Nucleus accumbens (tissue), 56 donors: ENCODE results near the gene KSR1.

Source experiments
- DNase-seq, 56 donors: peaks; one replicate each; lab custom pipeline; 2025; lab: John Stamatoyannopoulos, UW

Gene KSR1

DNA sequence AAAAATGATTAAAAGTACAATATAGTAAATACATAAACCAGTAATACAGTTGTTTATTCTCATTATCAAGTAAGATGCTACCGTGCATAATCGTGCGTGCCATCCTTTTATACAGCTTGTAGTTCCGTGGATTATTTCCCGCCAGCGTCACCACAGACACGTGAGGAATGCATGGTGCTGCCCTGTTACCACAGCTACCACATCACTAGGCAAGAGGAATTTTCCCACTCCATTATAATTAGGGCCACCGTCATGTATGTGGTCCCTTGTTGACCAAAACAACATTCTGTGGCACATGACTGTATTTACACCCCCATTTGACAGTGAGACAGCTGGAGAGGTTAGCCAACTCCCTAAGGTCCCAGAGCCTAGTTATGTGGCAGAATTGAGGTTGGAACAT, 144.2 kb downstream of the KSR1 start:
- DNase-seq = no peak

DNA sequence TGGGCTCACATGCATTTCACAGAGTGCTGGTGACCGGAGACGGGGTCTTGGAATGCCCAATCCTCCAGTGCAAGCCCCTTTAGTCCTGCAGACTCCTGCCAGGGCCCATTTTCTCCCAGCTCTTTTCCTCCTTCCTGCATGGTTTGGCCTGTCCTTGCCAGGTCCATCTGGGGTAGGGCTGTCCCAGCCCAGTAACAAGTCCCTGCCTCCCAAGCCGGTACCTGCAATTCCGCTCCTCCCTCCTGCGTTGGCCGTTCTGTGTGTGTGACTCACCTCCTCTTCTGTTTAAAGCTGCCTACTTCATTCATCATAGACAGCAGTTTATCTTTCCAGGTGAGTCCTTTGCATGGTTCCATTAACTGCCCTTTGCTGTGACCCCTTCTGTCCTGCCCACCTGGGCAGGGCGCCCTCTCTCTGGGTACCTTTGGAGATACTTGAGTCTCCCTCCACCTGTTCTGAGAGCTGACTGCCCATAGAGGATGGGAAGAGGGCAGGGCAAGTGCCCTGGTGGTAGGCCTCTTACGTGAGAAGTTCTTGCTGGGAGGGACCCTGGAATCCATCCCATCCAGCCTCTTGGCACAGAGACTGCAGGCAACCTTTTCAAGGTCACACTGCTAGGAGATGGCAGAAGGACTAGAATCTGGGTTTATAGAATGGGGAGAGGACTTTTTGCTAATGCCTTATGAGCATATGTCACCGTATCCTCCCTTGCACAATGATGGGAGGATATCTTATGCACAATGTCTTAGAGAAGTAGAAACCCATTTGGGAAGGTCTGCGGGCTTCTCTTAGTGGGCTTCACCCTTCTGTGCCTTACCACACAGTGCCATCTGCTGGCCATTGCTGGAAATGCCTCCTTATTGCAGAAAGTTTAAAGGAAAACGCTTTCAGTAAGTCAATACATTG, 145.1 kb downstream of the KSR1 start:
- peak in 50 of 56 donors; percentile 9 to 95 (median 53) for DNase-seq

DNA sequence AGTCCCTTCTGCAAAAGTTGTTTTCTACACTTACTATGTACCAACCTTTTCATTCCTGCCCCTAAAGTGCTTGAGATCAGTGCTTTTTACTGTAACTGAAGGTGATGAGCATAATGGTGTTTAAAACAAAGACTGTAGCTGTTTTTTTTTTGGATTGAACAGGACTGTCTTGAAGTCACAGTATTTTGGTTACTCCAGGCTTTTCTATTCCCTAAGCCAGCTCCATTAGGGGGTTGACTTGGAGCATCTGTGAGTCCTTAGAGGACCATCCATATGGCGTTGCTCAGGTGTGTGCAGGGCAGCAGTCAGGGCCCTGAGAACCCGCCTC, 145.7 kb downstream of the KSR1 start:
- DNase-seq = no peak

DNA sequence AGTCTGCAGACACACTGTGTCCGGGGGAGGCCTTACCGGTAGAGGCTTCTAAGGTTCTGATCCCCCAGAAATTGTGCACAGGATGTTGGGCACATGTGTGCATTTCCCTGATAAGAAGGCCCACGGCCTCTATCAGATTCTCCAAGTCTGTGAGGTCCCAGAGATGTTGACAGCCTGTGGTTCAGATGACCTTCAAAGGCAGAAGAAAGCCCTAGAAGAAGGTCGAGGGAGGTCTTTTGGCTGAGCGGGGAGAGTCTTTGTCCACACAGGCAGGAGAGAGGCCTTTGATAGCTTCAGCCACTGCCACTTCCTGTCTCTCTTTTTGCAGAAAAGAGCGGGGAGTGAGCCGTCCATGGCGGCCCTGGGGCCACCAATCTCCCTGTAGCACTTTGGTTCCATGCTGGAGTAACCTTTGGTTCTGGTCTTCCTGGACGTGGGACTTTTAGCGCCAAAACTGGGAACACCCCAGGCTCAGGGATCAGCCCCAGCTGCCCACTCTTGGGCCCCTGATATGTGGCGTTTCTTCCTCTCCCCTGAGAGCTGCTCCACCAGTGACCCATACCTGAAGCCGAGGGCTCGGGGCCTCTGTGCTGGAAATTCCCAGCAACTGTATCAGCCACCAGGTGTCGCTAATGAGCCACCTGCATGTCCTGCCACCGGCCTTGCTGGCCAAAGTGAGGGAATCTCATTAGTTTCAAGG, 146.6 kb downstream of the KSR1 start:
- DNase-seq = peak in 47 of 56 donors; percentile 6 to 79 (median 41)

DNA sequence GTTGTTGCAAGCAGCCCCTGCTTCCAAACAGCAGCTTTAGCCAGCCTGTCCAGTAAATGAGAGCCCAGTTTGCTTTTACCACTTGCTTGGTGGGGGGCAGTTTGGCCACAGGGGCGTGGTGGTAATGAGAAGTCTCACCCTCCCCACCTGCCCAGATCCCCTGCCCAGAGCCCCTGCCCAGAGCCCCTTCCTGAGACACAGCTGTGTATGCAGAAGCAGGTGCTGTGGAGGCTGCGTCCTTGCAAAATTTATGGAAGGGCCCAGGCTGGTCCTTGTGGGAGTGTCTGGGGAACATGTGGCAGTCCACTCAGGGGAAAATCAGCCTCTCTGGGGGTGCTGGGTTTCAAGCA, 147.1 kb downstream of the KSR1 start:
- no peak for DNase-seq

DNA sequence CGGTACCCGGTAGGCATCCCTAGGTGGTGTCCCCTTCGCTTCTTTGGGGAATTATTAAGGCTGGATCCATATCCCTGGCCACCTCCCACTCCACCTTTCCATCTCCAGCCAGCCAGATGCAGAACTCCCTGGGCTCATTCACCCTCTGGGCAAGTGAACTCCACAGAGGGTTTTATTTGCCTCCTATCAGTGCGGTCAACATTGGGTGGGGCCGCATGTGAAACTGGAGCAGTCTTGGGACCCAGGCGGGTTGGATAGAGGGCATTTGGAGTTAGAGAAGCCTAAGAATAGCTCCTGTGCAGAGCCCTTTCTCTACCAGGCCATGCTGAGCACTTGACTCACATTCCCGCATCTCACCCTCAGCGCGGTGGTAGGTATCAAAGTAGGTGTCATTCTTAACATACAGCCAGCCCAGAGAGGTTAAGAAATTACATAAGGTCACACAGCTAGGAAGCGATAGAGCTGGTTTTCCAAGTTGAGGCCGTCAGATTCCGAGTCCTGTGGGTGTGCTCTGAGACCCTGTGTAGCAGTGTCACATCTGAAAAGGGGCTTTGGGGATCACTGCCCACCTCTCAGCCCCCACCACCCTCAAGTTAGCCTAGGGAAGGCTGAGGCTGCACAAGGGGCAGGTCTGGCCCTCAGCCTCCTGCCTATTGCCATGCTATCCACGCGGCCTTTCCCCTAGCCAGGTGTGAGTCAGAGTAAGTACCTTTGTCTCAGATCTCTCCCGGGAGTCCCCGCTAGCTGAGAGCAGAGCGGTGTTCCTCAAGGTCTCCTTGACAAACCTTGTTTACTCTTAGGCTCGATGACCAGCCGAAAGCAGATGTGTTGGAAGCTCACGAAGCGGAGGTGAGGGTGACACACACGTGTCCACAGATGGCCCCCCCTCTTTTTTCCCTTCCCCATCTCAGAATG, 147.9 kb downstream of the KSR1 start:
- no peak for DNase-seq

DNA sequence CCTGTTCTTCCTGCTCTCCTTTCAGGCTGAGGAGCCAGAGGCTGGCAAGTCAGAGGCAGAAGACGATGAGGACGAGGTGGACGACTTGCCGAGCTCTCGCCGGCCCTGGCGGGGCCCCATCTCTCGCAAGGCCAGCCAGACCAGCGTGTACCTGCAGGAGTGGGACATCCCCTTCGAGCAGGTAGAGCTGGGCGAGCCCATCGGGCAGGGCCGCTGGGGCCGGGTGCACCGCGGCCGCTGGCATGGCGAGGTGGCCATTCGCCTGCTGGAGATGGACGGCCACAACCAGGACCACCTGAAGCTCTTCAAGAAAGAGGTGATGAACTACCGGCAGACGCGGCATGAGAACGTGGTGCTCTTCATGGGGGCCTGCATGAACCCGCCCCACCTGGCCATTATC, 149.2 kb downstream of the KSR1 start:
- DNase-seq = no peak

DNA sequence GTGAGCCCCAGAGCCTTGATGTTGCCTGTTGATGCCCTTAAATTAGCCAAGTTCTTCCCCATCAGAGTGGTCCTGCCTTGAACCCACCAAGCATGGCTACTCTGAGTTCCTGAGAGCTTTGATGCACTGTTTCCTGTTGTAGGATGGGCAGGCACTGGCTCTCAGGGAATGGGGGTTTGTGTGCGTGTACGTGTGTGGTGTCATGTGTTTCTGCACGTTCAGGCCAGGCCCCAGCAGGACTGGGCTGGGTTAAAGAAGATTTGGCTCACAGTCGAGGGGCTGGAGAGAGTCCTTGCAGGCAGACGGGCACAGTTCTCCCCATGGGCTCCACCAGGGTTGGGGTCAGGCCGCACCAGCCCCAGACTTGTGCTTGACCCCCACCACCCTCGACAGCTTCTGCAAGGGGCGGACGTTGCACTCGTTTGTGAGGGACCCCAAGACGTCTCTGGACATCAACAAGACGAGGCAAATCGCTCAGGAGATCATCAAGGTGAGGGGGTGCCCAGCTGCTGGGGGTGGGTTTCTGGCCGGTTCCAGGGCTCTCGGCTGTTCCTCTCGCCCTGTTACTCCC, 151.4 kb downstream of the KSR1 start:
- DNase-seq = no peak

DNA sequence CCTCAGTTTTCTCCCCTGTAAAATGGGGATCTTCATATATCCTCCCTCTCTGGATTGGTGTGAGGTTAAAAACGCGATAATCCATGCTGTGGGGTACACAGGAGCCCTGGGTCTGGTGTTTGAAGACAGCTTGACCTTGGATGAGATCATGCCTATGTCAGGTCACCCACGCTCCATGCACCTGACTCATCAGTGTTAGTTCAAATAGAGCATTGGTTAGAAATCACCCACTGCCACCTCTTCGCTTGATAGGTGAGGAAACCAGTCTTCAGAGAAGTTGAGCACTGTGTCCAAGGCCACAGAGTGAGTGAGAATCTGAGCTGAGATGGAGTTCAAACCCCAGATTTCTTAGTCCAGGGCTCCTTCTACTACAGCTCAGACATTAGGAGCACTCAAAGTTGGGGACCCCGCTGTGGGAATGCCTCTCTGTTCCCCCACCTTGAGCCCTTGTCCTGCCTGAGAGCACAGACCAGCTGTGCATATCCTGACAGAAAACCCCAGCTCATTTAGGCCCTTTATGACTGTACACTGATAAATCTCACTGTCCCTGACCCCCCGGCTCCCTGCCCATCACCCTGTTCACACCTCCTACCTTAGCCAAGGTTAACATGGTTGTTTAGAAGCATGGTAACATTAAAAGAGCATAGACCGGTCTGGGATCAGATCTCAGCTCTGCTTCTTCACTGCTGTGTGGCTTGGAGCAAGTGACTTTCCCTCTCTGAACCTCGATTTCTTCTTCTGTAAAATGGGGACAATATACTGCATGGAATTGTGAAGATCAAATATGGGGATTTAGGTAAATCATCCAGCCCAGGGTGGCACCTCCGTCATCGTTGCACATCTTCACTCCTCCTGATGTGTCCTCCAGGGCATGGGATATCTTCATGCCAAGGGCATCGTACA, 152.3 kb downstream of the KSR1 start:
- DNase-seq = no peak

DNA sequence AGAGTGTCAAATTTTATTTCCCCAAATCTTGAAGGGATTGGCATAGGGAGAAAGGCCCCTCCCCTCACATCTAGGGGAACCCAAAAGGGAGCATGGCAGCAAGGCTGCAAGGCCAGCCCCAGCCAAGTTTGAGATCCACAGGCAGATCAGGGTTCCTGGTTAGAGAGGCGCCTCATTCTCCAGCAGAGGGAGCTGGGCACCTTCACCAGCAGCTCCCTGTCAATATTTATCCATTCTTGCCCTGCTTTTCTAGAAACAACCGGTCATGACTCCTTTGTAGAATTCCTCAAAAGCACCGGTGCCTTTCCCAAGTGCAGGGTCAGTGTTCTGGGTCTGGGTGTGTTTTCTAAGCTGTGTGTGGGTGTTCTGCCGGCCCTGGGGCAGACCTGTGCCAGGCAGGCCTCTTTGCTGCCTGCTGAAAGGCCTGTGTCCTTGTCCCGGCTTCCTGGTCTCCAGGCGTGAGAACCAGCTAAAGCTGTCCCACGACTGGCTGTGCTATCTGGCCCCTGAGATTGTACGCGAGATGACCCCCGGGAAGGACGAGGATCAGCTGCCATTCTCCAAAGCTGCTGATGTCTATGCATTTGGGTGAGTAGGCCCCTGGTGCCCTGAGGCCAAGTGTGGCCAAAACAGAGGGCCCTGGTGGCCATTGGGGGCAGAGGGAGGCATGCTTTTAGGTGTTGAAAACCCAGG, 153.5 kb downstream of the KSR1 start:
- peak in 19 of 56 donors; percentile 2 to 53 (median 17) for DNase-seq

DNA sequence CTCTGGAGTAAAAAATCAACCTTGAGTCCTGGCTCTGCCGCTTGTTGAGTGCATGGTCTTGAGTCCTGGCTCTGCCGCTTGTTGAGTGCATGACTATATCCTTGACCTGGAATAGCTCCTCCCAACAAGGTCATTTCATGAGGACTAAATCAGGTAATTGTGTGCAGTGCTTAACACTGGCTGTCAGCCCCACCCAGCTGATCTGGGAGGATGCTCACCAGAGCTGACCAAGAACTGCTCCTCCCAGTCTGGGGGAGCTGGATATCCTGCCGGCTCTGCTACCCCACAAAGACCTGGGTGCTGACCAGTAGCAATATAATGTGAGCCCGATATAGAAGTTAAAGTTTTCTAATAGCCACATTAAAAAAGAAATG, 154.0 kb downstream of the KSR1 start:
- no peak for DNase-seq

DNA sequence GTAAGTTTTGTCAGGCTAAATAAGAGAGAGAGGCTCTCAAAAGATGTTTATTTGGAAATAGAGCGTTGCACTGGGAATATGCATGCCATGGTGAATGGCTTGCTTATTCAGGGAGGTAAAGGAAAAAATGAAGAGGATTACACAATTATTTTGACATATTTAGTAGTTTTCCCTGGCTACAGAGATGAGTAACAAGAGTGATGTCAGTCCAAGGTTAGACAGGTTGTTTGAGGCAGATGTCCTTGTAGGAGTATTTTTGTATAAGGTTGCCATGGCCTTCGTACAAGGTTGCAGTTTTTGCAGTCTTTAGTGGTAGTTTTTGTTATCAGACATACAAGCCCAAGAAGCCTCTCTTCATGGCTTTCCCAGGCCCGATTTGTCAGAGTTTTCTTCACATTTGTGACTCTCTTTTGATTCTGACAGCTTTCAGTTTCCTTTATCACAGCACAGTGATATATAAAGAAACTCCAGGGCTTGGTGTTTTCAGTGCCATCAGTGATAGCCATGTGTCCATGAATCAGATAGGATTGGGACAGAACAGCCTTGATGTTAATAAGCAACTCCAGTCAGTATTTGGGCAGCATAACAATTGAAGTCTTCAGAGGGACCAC, 156.0 kb downstream of the KSR1 start:
- DNase-seq = no peak

DNA sequence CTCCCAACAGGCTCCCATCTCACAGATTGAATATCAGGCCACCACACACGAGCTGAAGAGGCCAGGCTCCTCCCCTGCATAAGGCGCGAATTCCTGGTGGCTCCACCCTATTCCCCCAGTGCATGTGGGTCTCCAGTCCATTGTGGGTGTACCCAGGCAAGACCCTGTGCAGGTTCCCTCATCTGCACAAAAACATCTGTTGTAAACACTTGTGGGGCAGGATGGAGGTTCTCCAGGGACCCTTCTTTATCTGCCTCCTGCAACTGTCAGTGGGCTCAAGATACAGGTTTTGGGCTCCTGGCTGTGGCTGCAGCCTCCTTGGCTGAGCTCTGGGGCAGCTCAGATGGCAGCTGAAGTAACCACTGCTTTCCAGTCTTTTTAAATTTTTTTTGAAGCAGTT, 157.2 kb downstream of the KSR1 start:
- no peak for DNase-seq

DNA sequence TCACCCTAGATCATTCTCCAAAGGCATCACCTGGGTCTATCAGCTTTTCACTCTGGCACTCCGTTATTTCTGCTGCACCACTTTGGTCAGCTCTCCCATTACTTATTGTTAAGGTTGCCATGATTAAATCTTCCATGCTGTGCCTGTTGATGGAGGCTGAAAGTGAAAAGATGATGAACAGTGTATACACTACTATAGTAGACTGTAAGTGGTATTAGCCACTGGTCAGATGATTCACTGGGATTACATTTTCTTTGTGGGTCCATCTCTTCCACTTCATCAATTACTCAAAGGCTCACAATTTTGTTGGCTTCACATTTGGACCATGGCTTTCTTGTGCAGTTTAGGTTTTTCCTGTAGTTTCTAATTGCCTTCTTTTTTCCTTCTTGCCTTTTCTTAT, 158.9 kb downstream of the KSR1 start:
- DNase-seq = no peak

DNA sequence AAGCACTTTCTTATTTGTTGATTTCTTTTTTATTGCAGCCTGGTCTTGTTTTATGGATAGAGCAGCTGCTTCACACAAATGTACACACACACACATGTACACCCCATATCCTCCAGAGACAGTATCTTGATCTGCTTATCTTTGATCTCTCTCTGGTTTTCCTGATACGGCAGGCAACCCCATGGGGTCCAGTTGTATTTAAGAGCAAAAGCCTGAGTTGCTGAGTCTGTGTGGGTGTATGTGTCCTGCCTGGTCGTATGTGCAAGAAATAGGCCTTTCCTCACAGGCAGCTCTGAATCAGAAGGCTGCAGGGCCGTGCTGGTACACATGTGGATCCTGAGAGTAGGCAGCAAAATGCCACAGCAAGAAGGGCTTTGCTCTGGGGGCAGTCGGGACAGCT, 160.2 kb downstream of the KSR1 start:
- no peak for DNase-seq

DNA sequence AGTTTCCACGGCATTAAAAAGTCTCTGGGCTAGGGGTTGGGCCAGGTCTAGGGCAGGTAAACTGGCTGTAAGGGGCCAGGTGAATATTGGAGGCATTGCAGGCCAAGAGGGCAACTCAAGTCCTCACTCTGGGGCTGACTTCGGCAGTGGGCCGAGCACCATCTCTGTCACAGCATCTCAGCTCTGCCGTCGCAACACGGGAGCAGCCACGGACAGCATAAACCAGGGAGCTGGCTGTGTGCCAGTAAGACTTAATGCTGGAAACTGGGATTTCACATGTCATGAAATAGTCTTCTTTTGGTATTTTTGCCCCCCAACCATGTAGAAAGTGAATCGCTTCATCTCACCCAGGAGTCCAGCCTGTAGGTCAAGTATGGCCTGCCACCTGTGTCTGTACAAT, 162.2 kb downstream of the KSR1 start:
- no peak for DNase-seq

DNA sequence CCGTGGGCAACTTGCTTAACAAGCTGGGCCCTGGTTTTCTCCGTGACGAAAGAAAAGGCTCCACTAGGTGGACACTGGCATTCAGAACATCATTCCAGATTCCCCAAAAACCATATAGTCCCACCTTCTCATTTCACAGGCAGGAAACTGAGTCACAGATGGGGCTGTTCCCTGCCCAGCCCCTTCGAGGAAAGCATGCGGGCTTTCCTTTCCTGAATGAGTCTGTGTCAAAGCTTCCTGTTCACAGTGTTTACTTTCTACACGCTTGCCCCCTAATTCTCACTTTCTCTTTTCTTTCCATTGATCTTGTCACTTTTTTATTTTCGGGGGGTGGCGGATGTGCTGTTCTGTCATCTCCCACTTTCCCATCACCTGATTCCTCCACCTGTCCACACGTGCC, 164.5 kb downstream of the KSR1 start:
- DNase-seq = no peak

DNA sequence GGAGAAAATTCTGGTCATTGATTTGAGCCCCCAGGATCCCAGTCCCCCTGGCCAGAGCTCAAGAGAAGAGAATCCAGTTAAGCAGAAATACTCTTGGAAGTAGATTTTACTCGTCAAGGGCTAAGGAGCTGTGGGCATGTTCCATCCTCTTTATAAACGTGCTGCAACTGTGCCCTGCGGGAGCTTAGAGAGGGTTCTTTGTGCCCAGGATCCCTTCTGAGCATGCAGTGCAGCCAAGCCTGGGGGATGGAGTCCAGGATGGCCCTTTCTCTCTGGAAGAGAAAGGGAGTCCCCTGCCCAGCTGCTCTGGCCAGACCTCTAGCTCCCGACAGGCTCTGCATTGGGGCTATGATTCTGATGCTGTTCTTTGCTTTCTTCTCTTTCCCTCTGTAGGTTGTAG, 165.3 kb downstream of the KSR1 start:
- peak in 38 of 56 donors; percentile 11 to 63 (median 41) for DNase-seq
